H1 (cell line): Measurements from ENCODE around the gene OR10P1.

Source experiments
- EP300 ChIP-seq, 2 experiments: IDR thresholded peaks; 1 replicate in 1 of 2; 2 replicates in 1 of 2; pipeline ENCODE4 v1.6.1; 2011 to 2012; ENCODE audit warnings: low read depth in 2 of 2, low read length in 2 of 2, mild to moderate bottlenecking in 2 of 2, borderline replicate concordance in 1 of 2, inconsistent platforms in 1 of 2, moderate library complexity in 1 of 2
- KDM1A ChIP-seq: fragments of 200-600, 300-600 bp; sonication (generic); IDR thresholded peaks from 2 replicates; pipeline ENCODE4 v1.7.1; 2016; ENCODE audit warnings: mild to moderate bottlenecking, low read length, borderline replicate concordance
- TAF1 ChIP-seq: IDR thresholded peaks from 2 replicates; pipeline ENCODE4 v1.6.1; 2011; ENCODE audit warnings: mild to moderate bottlenecking, low read depth, low read length

DNA sequence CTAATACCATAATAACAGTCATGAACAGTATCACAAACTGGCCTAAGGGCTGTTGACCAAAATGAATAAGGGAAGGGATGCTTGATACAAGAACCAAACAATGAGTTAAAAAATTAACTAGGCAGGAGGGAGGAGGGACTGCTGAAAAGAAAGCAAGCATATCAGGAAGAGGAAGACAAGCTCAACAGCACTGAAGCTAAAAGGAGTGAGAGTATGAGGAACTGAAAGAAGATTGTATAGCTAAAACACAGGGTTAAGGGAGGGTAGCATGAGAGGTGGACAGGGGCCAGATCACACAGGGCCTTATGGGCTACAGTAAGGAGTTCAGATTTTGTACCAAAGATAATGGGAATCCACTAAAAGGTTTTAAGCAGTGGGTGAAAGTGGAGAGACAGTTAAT, 36.9 kb downstream of the OR10P1 start:
- TF ChIP-seq TAF1 = no peak
- no peak for TF ChIP-seq EP300 (IDR thresholded peaks at IDR 0.05; ENCODE audit: borderline replicate concordance in 1 of 2, low read depth in 2 of 2, low read length in 2 of 2)
- no peak for TF ChIP-seq KDM1A
